Fibroblast of the aortic adventitia (primary cell): Measurements from ENCODE around the gene FJX1. TPM values are rescaled to one million over a fixed set of nuclear protein-coding genes. Genes with fewer than 3 reads are reported as not detected.
A peak's percentile ranks its signal among the peaks of the same experiment; 100 is the strongest.

ENCODE experiments used
- DNase-seq: peaks from one replicate; pipeline ENCODE4 v3.0.0-alpha.2; 2010; ENCODE audit warnings: low read depth
- H3K4me3 ChIP-seq: 2 replicates; pipeline ENCODE4 v1.5.1; 2011; ENCODE audit warnings: low read depth, mild to moderate bottlenecking, control low read depth, low read length, moderate library complexity
- total RNA-seq: library from RNA; depleted of rRNA; stranded (reverse); fragments of >200 nt; gene quantifications from 2 replicates; pipeline ENCODE4 v1.2.3, GENCODE V29; 2012; ENCODE audit warnings: low replicate concordance
- TF ChIP-seq, protein P1 (sequence below): IDR thresholded peaks from 2 replicates; pipeline ENCODE4 v1.5.1; 2011; ENCODE audit warnings: mild to moderate bottlenecking, low read length, control low read depth, inconsistent platforms; ENCODE audit not compliant: insufficient read depth

Gene FJX1
- total RNA-seq, 1 donor: 78.2 TPM

DNA sequence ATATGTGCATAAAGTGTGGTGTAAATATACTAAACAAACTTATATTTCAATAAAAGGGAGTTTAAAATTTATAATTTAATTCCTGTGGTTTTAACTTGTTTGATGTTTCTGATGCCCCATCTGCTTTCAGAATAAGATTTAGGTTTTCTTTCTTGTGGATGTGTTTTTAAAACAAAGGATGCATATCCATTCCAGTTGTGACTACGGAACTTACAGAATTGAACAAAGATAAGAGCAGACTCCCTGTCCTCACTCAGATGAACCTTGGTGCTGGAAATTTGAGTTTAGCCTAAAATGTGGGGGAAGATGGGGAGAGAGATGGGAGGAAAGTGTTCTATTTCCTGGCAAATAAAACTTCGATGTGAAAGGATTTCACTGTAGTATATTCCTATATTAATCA, 2.5 kb downstream of the FJX1 start:
- TF ChIP-seq, protein P1, sequence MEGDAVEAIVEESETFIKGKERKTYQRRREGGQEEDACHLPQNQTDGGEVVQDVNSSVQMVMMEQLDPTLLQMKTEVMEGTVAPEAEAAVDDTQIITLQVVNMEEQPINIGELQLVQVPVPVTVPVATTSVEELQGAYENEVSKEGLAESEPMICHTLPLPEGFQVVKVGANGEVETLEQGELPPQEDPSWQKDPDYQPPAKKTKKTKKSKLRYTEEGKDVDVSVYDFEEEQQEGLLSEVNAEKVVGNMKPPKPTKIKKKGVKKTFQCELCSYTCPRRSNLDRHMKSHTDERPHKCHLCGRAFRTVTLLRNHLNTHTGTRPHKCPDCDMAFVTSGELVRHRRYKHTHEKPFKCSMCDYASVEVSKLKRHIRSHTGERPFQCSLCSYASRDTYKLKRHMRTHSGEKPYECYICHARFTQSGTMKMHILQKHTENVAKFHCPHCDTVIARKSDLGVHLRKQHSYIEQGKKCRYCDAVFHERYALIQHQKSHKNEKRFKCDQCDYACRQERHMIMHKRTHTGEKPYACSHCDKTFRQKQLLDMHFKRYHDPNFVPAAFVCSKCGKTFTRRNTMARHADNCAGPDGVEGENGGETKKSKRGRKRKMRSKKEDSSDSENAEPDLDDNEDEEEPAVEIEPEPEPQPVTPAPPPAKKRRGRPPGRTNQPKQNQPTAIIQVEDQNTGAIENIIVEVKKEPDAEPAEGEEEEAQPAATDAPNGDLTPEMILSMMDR: no peak
- DNase-seq: no peak
- peak overlapping the region; percentile 37 for H3K4me3 ChIP-seq

DNA sequence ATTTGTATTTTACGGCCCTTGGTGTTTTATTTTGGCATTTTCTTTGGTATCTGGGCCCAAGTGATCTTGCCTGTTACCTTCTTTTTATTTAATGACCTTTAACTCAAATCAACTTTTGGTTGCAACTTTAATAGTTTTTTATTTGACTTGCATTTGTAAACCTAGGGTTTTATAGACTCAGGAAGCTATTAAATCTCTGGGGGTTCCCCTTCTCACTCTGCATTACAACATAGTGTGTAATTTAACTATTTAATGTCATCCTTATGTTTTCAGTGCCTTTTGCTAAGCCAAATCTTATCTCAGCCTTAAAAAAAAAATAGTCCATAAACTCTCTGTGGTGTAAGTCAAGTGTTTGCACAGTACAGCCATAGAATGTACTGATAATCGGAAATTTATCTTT, 3.4 kb downstream of the FJX1 start:
- peak; percentile 49 for DNase-seq
- TF ChIP-seq, protein P1: no peak
- no peak overlapping the region for H3K4me3 ChIP-seq

DNA sequence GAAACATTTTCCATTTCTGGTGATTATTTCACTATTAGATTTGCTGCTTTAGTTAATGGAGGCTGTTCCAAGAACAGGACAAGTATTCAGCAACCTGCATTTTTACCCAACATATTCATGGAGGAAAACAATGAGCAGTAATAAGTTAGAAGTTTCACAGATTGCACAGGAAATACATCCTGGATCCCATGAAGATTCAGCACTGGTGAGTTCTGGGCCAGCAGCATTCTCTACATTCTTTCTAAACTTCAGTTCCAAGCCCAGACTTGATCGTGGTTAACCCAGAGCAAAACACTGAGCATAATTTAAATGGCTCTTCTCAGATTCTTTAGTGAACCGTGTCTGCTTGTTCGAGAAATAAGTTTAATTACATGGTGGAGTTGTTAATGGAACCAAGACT, 3.8 kb downstream of the FJX1 start:
- H3K4me3 ChIP-seq: no peak overlapping the region
- TF ChIP-seq, protein P1: no peak

DNA sequence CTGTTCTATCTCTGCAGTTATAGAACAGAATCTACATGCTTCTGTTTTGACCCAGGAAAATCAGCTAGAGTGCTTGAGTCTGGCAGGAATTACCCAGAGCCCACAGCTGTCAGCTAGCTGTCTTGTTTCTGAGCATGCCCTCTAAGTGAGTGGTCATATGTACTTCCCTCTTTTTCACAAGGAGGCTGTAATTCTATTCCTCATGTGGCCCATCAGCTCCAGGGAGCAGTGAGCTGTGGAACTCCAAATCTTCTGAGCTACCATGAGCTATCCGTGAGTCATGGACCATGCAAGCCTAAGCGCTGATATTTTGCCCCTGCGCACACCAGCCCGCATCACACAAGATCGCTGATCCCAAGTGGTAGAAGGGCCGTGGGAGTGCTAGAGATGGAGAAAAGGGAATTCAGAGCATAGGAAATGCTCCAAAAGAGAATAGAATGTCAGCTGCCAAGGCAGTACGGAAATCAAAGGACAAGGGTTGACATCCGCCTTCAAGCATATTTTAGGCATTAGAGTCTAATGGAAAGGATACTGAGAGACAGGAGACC, 5.4 kb downstream of the FJX1 start:
- TF ChIP-seq, protein P1: no peak
- peak; percentile 50 for DNase-seq
- no peak overlapping the region for H3K4me3 ChIP-seq

More for the DNA sequence above, 3.8 kb downstream of the FJX1 start:
- peak; percentile 91 for DNase-seq

GRCh38 chr11:35624316-35624715, 6.1 kb downstream of the FJX1 start:
- TF ChIP-seq, protein P1: no peak
- H3K4me3 ChIP-seq: no peak overlapping the region
- DNase-seq: no peak

DNA sequence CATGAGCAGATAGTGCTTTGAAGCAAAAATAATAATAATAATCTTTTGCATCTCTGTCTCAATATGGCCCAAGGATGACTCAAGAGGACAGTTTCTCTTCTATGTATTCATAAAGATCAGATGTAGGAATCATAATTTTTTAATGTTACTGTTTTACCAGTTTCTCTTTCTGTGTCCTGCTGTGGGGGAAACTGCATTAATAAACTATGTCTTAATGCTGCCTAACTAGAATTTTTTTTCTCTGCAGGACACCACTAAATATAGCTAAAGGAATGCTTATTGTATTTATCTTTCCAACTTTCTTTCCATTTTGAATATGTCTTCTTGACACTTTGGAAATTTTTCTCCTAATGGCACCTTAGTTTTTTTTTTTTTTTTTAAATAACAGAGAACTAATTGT, 6.5 kb downstream of the FJX1 start:
- no peak overlapping the region for H3K4me3 ChIP-seq
- DNase-seq: no peak
- TF ChIP-seq, protein P1: no peak

- no peak for DNase-seq
- TF ChIP-seq, protein P1: no peak
- H3K4me3 ChIP-seq: no peak overlapping the region
These were observed 8.2 kb downstream of the FJX1 start for GRCh38 chr11:35626501-35626900.
